ENCODE measurements around the gene PHC2. TPM values are rescaled to one million over a fixed set of nuclear protein-coding genes. Genes with fewer than 3 reads are reported as not detected.

PHC2 gene
- total RNA-seq, 4 donors from 2014 or later, result 118 to 164 (median 139) TPM

DNA sequence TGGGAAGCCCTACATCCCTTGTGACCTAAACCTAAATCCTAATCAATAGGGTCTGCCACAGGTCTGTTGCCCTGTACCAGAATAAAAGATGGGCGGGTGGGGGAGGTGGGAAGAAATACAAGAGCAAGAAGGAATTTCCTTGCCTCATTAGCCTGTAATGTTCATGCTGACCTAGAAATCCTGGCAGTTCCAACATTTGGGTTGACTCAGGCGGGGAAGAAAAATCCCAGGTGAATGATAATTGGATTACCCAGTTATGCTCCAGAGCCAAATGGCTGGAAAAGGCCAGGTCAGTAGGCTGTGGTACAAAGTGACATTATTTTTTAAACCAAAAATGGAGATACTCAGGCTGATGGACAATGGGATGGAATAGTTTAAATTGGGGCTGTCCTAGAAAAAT lies 82.7 kb downstream of the PHC2 start:
- TF ChIP-seq, protein P1, sequence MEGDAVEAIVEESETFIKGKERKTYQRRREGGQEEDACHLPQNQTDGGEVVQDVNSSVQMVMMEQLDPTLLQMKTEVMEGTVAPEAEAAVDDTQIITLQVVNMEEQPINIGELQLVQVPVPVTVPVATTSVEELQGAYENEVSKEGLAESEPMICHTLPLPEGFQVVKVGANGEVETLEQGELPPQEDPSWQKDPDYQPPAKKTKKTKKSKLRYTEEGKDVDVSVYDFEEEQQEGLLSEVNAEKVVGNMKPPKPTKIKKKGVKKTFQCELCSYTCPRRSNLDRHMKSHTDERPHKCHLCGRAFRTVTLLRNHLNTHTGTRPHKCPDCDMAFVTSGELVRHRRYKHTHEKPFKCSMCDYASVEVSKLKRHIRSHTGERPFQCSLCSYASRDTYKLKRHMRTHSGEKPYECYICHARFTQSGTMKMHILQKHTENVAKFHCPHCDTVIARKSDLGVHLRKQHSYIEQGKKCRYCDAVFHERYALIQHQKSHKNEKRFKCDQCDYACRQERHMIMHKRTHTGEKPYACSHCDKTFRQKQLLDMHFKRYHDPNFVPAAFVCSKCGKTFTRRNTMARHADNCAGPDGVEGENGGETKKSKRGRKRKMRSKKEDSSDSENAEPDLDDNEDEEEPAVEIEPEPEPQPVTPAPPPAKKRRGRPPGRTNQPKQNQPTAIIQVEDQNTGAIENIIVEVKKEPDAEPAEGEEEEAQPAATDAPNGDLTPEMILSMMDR (IDR thresholded peaks at IDR 0.05; ENCODE audit: low read depth), result no peak

DNA sequence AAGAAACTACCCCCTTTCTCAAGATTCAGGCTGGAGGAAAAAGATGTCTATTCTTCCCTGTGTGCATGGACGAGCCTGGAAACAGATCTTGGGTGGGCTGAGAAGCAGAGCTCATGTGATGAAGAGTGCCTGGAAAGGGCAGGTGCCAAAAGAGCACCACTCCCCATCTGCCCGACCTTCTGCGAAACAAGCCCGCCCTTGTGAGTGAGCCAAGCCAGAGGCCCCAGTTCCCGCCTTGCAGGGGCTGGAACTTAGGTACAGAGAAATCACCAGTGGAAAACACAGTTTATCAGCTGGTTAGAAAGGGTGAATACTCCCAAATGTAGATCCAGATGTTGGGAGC lies 83.3 kb downstream of the PHC2 start:
- TF ChIP-seq, protein P1 (IDR thresholded peaks at IDR 0.05; ENCODE audit: low read depth), result no peak

- TF ChIP-seq, protein P1 (IDR thresholded peaks at IDR 0.05; ENCODE audit: low read depth), result no peak
These were observed 83.8 kb downstream of the PHC2 start for GRCh38 chr1:33346927-33347649.

DNA sequence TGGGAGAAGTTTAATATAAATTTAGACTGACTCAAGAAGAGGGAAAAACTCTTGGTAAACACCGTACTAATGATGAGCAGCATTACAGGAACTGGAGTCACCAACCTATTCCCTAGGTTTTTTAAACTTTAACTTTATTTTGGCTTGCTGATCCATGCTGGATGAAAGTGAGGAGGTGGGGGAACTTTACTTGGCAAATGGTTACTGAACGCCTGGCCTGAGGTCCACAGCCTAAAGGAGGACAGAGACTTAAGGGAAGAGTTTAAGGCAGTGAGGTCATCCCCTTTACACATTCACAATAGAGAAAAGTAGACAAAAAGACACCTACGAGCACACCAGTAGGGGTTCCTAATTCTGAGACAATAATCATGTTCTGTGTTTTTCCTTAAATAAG lies 84.4 kb downstream of the PHC2 start:
- TF ChIP-seq, protein P1 (IDR thresholded peaks at IDR 0.05; ENCODE audit: low read depth), result no peak

DNA sequence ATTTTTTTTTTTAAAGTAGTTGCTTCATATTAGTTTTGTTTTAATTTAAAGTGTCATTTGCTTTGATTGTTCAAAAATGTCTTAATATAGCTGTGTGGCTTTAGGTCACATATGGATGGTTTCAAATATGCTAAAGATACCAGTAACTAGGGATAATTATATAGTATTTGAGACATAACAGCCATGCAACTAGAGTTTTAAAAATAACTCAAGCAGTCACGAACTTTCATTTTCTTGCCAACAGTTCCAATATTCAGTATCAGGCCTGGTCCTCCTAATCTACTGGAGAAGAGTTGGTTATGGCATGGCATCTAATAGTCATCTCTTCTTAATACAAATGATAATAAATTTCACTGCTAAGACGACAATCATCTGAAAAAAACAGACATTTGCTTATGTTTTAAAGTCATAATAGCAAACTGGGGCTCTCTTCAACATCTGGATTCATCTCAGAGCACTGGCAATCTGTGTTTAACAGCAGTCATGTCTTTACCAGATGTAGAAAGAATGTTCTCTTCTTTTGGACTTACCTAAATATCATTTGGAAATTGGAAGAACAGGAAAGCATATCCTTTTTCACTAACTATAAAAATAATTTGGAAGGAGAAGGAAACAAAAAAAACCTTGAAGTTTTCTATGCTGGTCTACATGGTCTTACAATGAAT lies 85.9 kb downstream of the PHC2 start:
- TF ChIP-seq, protein P1 (IDR thresholded peaks at IDR 0.05; ENCODE audit: low read depth), result no peak

GRCh38 chr1:33343539-33343938 lies 87.4 kb downstream of the PHC2 start:
- TF ChIP-seq, protein P1 (IDR thresholded peaks at IDR 0.05; ENCODE audit: low read depth), result no peak

GRCh38 chr1:33342041-33342723 lies 88.7 kb downstream of the PHC2 start:
- TF ChIP-seq, protein P1 (IDR thresholded peaks at IDR 0.05; ENCODE audit: low read depth), result no peak

Data from subcutaneous adipose tissue (tissue), 4 donors.